H1 (cell line): Measurements from ENCODE around the gene GRM7. TPM values are rescaled to one million over a fixed set of nuclear protein-coding genes. Genes with fewer than 3 reads are reported as not detected.

ENCODE experiments used
- CTCF ChIA-PET: fragments of 300-600 bp; sonication (Branson Sonifier 250); formaldehyde crosslinking; loops from one replicate; lab custom pipeline; 2021; ENCODE audit not compliant: partially characterized antibody; lab: Charles Lee
- POLR2A ChIA-PET: fragments of 300-600 bp; sonication (Branson Sonifier 250); formaldehyde crosslinking; loops from one replicate; lab custom pipeline; 2021; ENCODE audit warnings: inconsistent platforms; ENCODE audit not compliant: partially characterized antibody; lab: Charles Lee
- DNase-seq, 2 experiments: peaks; one replicate each; pipeline versions ENCODE4 v3.0.0 to v3.0.0-alpha.2; 2010 to 2022; ENCODE audit warnings: low spot score in 2 of 2, low read depth in 1 of 2, mixed read lengths in 1 of 2
- FAIRE-seq: peaks from 2 replicates; lab custom pipeline; 2011; peaks lifted over from hg19 to GRCh38; lab: Jason Lieb, UNC
- H2AFZ ChIP-seq: 2 replicates; pipeline ENCODE4 v1.8.1; 2012; ENCODE audit warnings: low read length, inconsistent platforms
- H2AK5ac ChIP-seq: 2 replicates; pipeline ENCODE4 v1.6.1; 2013; ENCODE audit warnings: low read depth, low read length
- H2BK120ac ChIP-seq: replicated peaks from 2 replicates; pipeline ENCODE3; 2013; ENCODE audit warnings: low read depth, low read length, inconsistent platforms
- H2BK12ac ChIP-seq: 2 replicates; pipeline ENCODE4 v1.6.1; 2013; ENCODE audit warnings: low read depth, low read length
- H2BK15ac ChIP-seq: 2 replicates; pipeline ENCODE4 v1.6.1; 2013; ENCODE audit warnings: low read length
- H2BK20ac ChIP-seq: 2 replicates; pipeline ENCODE4 v1.6.1; 2013; ENCODE audit warnings: low read length
- H2BK5ac ChIP-seq: 2 replicates; pipeline ENCODE4 v1.6.1; 2013; ENCODE audit warnings: low read depth, low read length
- H3K14ac ChIP-seq: 2 replicates; pipeline ENCODE4 v1.6.1; 2013; ENCODE audit warnings: inconsistent platforms; ENCODE audit not compliant: insufficient read length
- H3K18ac ChIP-seq: 2 replicates; pipeline ENCODE4 v1.6.1; 2013; ENCODE audit warnings: low read length; ENCODE audit errors: extremely low read depth
- H3K23ac ChIP-seq: 2 replicates; pipeline ENCODE4 v1.6.1; 2013; ENCODE audit warnings: inconsistent platforms; ENCODE audit not compliant: insufficient read length
- H3K23me2 ChIP-seq: 2 replicates; pipeline ENCODE4 v1.6.1; 2013; ENCODE audit warnings: low read depth, low read length
- H3K27ac ChIP-seq: 2 replicates; pipeline ENCODE4 v1.6.1; 2011; ENCODE audit warnings: low read depth, low read length, inconsistent platforms
- H3K27me3 ChIP-seq, 4 experiments: replicated peaks in 1 of 4; 1 replicate in 1 of 4; 2 replicates in 3 of 4; pipeline versions ENCODE4 v1.6.1 to v1.8.1; 2011 to 2013; ENCODE audit warnings: low read length in 3 of 4, mild to moderate bottlenecking in 3 of 4, inconsistent platforms in 2 of 4, mixed read lengths in 2 of 4, moderate library complexity in 1 of 4; ENCODE audit not compliant: control insufficient read depth in 3 of 4, insufficient read depth in 3 of 4; ENCODE audit errors: extremely low read depth in 1 of 4
- H3K36me3 ChIP-seq, 4 experiments: 2 replicates each; pipeline versions ENCODE4 v1.6.1 to v1.8.1; 2011 to 2013; ENCODE audit warnings: mild to moderate bottlenecking in 4 of 4, low read length in 3 of 4, moderate library complexity in 2 of 4, control low read depth in 1 of 4, inconsistent platforms in 1 of 4; ENCODE audit not compliant: insufficient read depth in 4 of 4, control insufficient read depth in 2 of 4
- H3K4ac ChIP-seq: replicated peaks from 2 replicates; pipeline ENCODE3; 2013; ENCODE audit warnings: low read length, low read depth, mixed read lengths, inconsistent platforms; ENCODE audit not compliant: insufficient read length
- H3K4me1 ChIP-seq, 4 experiments: replicated peaks in 1 of 4; 1 replicate in 1 of 4; 2 replicates in 3 of 4; pipeline versions ENCODE4 v1.6.1 to v1.8.1; 2011 to 2013; ENCODE audit warnings: low read length in 3 of 4, inconsistent platforms in 2 of 4, mixed read lengths in 1 of 4; ENCODE audit not compliant: insufficient read depth in 4 of 4, control insufficient read depth in 3 of 4
- H3K4me2 ChIP-seq, 2 experiments: 2 replicates each; pipeline versions ENCODE4 v1.6.1 to v1.8.1; 2011 to 2013; ENCODE audit warnings: low read depth in 2 of 2, low read length in 2 of 2, control low read depth in 1 of 2, inconsistent platforms in 1 of 2, mild to moderate bottlenecking in 1 of 2; ENCODE audit not compliant: insufficient read depth in 1 of 2
- H3K4me3 ChIP-seq, 4 experiments: fragments of 200-600, 300-600 bp in 1 of 4; sonication (generic), shearing (Covaris generic), sonication (Bioruptor Twin) in 1 of 4; 2 replicates each; pipeline versions ENCODE4 v1.5.1 to v1.8.1; 2011 to 2016; ENCODE audit warnings: low read length in 4 of 4, low read depth in 3 of 4, control low read depth in 2 of 4, inconsistent platforms in 2 of 4, mild to moderate bottlenecking in 2 of 4, mixed read lengths in 1 of 4, moderate library complexity in 1 of 4; ENCODE audit not compliant: insufficient read depth in 2 of 4; ENCODE audit errors: extremely low read depth in 1 of 4
- H3K56ac ChIP-seq: replicated peaks from 2 replicates; pipeline ENCODE3; 2013; ENCODE audit warnings: low read depth, mild to moderate bottlenecking, mixed read lengths, low read length, inconsistent platforms; ENCODE audit not compliant: insufficient read length
- H3K79me1 ChIP-seq: 2 replicates; pipeline ENCODE4 v1.6.1; 2013; ENCODE audit warnings: low read depth, low read length, control low read depth
- H3K79me2 ChIP-seq, 2 experiments: 2 replicates each; pipeline versions ENCODE4 v1.6.1 to v1.8.1; 2012 to 2013; ENCODE audit warnings: low read length in 2 of 2, mild to moderate bottlenecking in 2 of 2, inconsistent platforms in 1 of 2; ENCODE audit not compliant: insufficient read depth in 2 of 2, control insufficient read depth in 1 of 2
- H3K9ac ChIP-seq, 4 experiments: replicated peaks in 1 of 4; 1 replicate in 1 of 4; 2 replicates in 3 of 4; pipeline versions ENCODE4 v1.6.1 to v1.8.1; 2011 to 2013; ENCODE audit warnings: low read depth in 3 of 4, low read length in 3 of 4, control low read depth in 2 of 4, mild to moderate bottlenecking in 2 of 4, moderate library complexity in 2 of 4, inconsistent platforms in 1 of 4; ENCODE audit errors: extremely low read depth in 1 of 4
- H3K9me3 ChIP-seq, 2 experiments: 2 replicates each; pipeline versions ENCODE4 v1.6.1 to v1.8.1; 2012 to 2013; ENCODE audit warnings: mild to moderate bottlenecking in 2 of 2, moderate library complexity in 2 of 2, control low read depth in 1 of 2, inconsistent platforms in 1 of 2, low read depth in 1 of 2, low read length in 1 of 2, mixed read lengths in 1 of 2; ENCODE audit not compliant: insufficient read depth in 2 of 2
- H4K20me1 ChIP-seq, 2 experiments: replicated peaks in 1 of 2; 2 replicates each; pipeline versions ENCODE3 to v1.8.1; 2011 to 2013; ENCODE audit warnings: inconsistent platforms in 2 of 2, low read length in 2 of 2, mild to moderate bottlenecking in 1 of 2; ENCODE audit not compliant: insufficient read depth in 2 of 2, control insufficient read depth in 1 of 2
- H4K5ac ChIP-seq: 2 replicates; pipeline ENCODE4 v1.6.1; 2013; ENCODE audit warnings: low read length, low read depth, mixed read lengths, inconsistent platforms; ENCODE audit not compliant: insufficient read length
- H4K8ac ChIP-seq: 2 replicates; pipeline ENCODE4 v1.8.0; 2013; ENCODE audit warnings: mild to moderate bottlenecking, moderate library complexity, low read length, inconsistent platforms; ENCODE audit not compliant: insufficient read depth; ENCODE audit errors: extremely low read depth
- H4K91ac ChIP-seq: replicated peaks from 2 replicates; pipeline ENCODE3; 2013; ENCODE audit warnings: low read length, mixed read lengths, inconsistent platforms; ENCODE audit not compliant: insufficient read length
- WGBS, 2 experiments: shearing (Covaris generic) in 1 of 2; methylation state at CpG; one replicate each; pipeline versions ENCODE4 v1.1.6 to v1.1.7; 2013 to 2015; ENCODE audit warnings: low lambda C conversion rate in 2 of 2, mixed read lengths in 2 of 2, inconsistent platforms in 1 of 2, low coverage in 1 of 2, missing lambda C conversion rate in 1 of 2; ENCODE audit not compliant: insufficient replicate concordance in 2 of 2, insufficient coverage in 1 of 2, insufficient read length in 1 of 2; ENCODE audit errors: extremely low coverage in 1 of 2, missing lambda C conversion rate in 1 of 2; 5-methylcytosine and 5-hydroxymethylcytosine counted together
- polyA plus RNA-seq, 7 experiments: library from polyadenylated mRNA; depleted of rRNA in 3 of 7; stranded (reverse) in 5 of 7; unstranded in 2 of 7; fragments of >200 nt in 5 of 7; fragments of 200-250 nt in 2 of 7; gene quantifications; 1 replicate in 5 of 7; 2 replicates in 1 of 7; 4 replicates in 1 of 7; pipeline versions ENCODE4 v1.2.1 to v1.2.3, GENCODE V29; 2011 to 2013; ENCODE audit warnings: missing spikeins in 2 of 7, mixed read lengths in 2 of 7
- total RNA-seq: library from RNA; stranded (reverse); fragmentation: NEBNext Ultra II Directional; extraction: Animal tissue kit (Norgen Biotek cat#: 25700); gene quantifications from 2 replicates; pipeline ENCODE4 v1.2.1, GENCODE V29; 2021

Gene GRM7
- total and polyA plus RNA-seq, 2 of the 8 experiments (the other 6 are each of a cell fraction or from before 2014, with no cell fraction given), result 0.17 to 0.24 TPM

DNA sequence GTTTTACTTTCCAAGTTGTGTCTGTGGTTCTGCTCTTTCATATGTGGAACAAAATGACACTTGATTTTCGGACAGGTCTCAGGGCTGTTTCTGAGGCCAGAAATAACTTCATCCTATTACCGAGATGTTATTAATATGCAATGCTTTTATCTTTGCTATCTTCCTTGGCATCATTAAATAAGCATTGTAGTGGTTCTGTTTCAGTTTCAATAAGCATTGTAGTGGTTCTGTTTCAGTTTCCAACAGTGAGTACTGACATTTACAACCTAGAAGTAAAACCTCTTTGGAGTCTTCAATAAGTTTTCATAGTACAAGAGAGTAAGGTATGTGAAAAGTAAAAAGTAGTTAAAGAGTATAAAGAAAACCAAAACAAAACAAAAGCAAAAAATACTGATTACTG, 746.2 kb downstream of the GRM7 start:
- H3K4me3 ChIP-seq, result no peak overlapping the region
- no peak overlapping the region for H3K14ac ChIP-seq
- no peak overlapping the region for H2BK120ac ChIP-seq
- H3K9me3 ChIP-seq, result no peaks in the 10 kb centered on the region
- H3K23me2 ChIP-seq, result no peaks in the 10 kb centered on the region
- no peak overlapping the region for H3K4ac ChIP-seq
- no peaks in the 10 kb centered on the region for H3K79me1 ChIP-seq
- H2BK15ac ChIP-seq, result no peak overlapping the region
- no peaks in the 10 kb centered on the region for H3K27me3 ChIP-seq
- H3K4me2 ChIP-seq, result no peak overlapping the region
- ChIA-PET CTCF (no interaction called here), POLR2A (interaction anchor here (1.2 kb wide), 1 partner anchor 11 kb away, joined by 3 read pairs; no protein-coding TSS in a partner anchor)
- no peaks in the 10 kb centered on the region for H3K36me3 ChIP-seq
- no peak overlapping the region for H2BK20ac ChIP-seq
- H3K18ac ChIP-seq, result no peak overlapping the region
- H4K91ac ChIP-seq, result no peak overlapping the region
- H4K8ac ChIP-seq, result no peak overlapping the region
- H3K79me2 ChIP-seq, result no peaks in the 10 kb centered on the region
- H2AFZ ChIP-seq, result no peak overlapping the region
- H3K23ac ChIP-seq, result no peak overlapping the region
- 94% methylated on average over 2 of the region's 2 CpGs; no CpG with 5 or more reads in 1 of the 2 experiments for WGBS, 2 experiments
- H2AK5ac ChIP-seq, result no peak overlapping the region
- H4K20me1 ChIP-seq, result no peaks in the 10 kb centered on the region
- H2BK5ac ChIP-seq, result no peak overlapping the region
- no peak for DNase-seq
- FAIRE-seq, result no peak
- H3K56ac ChIP-seq, result no peak overlapping the region
- no peak overlapping the region for H3K27ac ChIP-seq
- no peak overlapping the region for H3K9ac ChIP-seq
- no peak overlapping the region for H4K5ac ChIP-seq
- H3K4me1 ChIP-seq, result peaks cover 0 to under 1% (median 0%) of the 10 kb centered on the region in 4 experiments; a peak in 1 of 7 replicates
- no peak overlapping the region for H2BK12ac ChIP-seq
